Measurements from ENCODE around the gene PRC1.
"Not testable (repeated sequence)": the region's sequence is repeated elsewhere in the genome, so short reads cannot be mapped to it uniquely, and the experiment has no call there.

The PRC1 gene

GRCh38 chr15:90934949-90935751 is 59.2 kb downstream of the PRC1 start, which contains the start of gene UNC45A:
Gene UNC45A, plus strand, starts transcription at chr15:90935285. Its CDS starts 40 bp downstream, at chr15:90935325.
- Histone ChIP-seq H3K9ac (ENCODE audit: low read depth, low read length) (no peak within 1 kb of the TSS), H3K9me3 (ENCODE audit: control insufficient read depth, insufficient read depth, low read length) (no peaks in the 10 kb centered on the region), H3K36me3 (ENCODE audit: control insufficient read depth, insufficient read depth, low read length) (peaks cover 12% of the 10 kb centered on the region), H3K4me1 (ENCODE audit: control insufficient read depth, insufficient read depth, low read length) (peaks cover 14% of the 10 kb centered on the region), H3K27me3 (ENCODE audit: control insufficient read depth, insufficient read depth, low read length) (peaks cover 10% of the 10 kb centered on the region), H3K4me3 (ENCODE audit: low read depth, low read length) (peak within 1 kb of the TSS; percentile 79)

- H3K9ac ChIP-seq (ENCODE audit: low read depth, low read length) = no peak overlapping the region
- H3K4me1 ChIP-seq (ENCODE audit: control insufficient read depth, insufficient read depth, low read length) = peaks cover 14% of the 10 kb centered on the region
- peaks cover 10% of the 10 kb centered on the region for H3K27me3 ChIP-seq (ENCODE audit: control insufficient read depth, insufficient read depth, low read length)
- no peaks in the 10 kb centered on the region for H3K9me3 ChIP-seq (ENCODE audit: control insufficient read depth, insufficient read depth, low read length)
- H3K4me3 ChIP-seq (ENCODE audit: low read depth, low read length) = peak overlapping the region; percentile 79
- peaks cover 8% of the 10 kb centered on the region for H3K36me3 ChIP-seq (ENCODE audit: control insufficient read depth, insufficient read depth, low read length)
These were observed 59.9 kb downstream of the PRC1 start for GRCh38 chr15:90934256-90934948.

- Histone ChIP-seq H3K4me3 (ENCODE audit: low read depth, low read length) (no peak overlapping the region), H3K9ac (ENCODE audit: low read depth, low read length) (no peak overlapping the region), H3K27me3 (ENCODE audit: control insufficient read depth, insufficient read depth, low read length) (peaks cover 10% of the 10 kb centered on the region), H3K4me1 (ENCODE audit: control insufficient read depth, insufficient read depth, low read length) (peaks cover 14% of the 10 kb centered on the region), H3K9me3 (ENCODE audit: control insufficient read depth, insufficient read depth, low read length) (no peaks in the 10 kb centered on the region), H3K36me3 (ENCODE audit: control insufficient read depth, insufficient read depth, low read length) (peaks cover 1% of the 10 kb centered on the region)
These were observed 61.0 kb downstream of the PRC1 start for GRCh38 chr15:90933301-90933700.

GRCh38 chr15:90932660-90932991 is 61.7 kb downstream of the PRC1 start:
- H3K9ac ChIP-seq (ENCODE audit: low read depth, low read length) = no peak overlapping the region
- no peaks in the 10 kb centered on the region for H3K9me3 ChIP-seq (ENCODE audit: control insufficient read depth, insufficient read depth, low read length)
- no peak overlapping the region for H3K4me3 ChIP-seq (ENCODE audit: low read depth, low read length)
- H3K36me3 ChIP-seq (ENCODE audit: control insufficient read depth, insufficient read depth, low read length) = no peaks in the 10 kb centered on the region
- H3K4me1 ChIP-seq (ENCODE audit: control insufficient read depth, insufficient read depth, low read length) = peaks cover 14% of the 10 kb centered on the region
- H3K27me3 ChIP-seq (ENCODE audit: control insufficient read depth, insufficient read depth, low read length) = peaks cover 10% of the 10 kb centered on the region

- Histone ChIP-seq H3K9me3 (ENCODE audit: control insufficient read depth, insufficient read depth, low read length) (no peaks in the 10 kb centered on the region), H3K4me3 (ENCODE audit: low read depth, low read length) (peak within 1 kb of the TSS; percentile 83), H3K4me1 (ENCODE audit: control insufficient read depth, insufficient read depth, low read length) (peaks cover 14% of the 10 kb centered on the region), H3K9ac (ENCODE audit: low read depth, low read length) (no peak within 1 kb of the TSS), H3K27me3 (ENCODE audit: control insufficient read depth, insufficient read depth, low read length) (peaks cover 10% of the 10 kb centered on the region), H3K36me3 (ENCODE audit: control insufficient read depth, insufficient read depth, low read length) (no peaks in the 10 kb centered on the region)
These were observed 62.3 kb downstream of the PRC1 start, which contains the start of gene HDDC3 for GRCh38 chr15:90931828-90932659. Gene HDDC3, minus strand, starts transcription at chr15:90932549. Its CDS starts 9 bp downstream, at chr15:90932540.

- no peak overlapping the region for H3K9ac ChIP-seq (ENCODE audit: low read depth, low read length)
- peaks cover 10% of the 10 kb centered on the region for H3K27me3 ChIP-seq (ENCODE audit: control insufficient read depth, insufficient read depth, low read length)
- H3K4me3 ChIP-seq (ENCODE audit: low read depth, low read length) = peak overlapping the region; percentile 83
- H3K9me3 ChIP-seq (ENCODE audit: control insufficient read depth, insufficient read depth, low read length) = no peaks in the 10 kb centered on the region
- no peaks in the 10 kb centered on the region for H3K36me3 ChIP-seq (ENCODE audit: control insufficient read depth, insufficient read depth, low read length)
- peaks cover 10% of the 10 kb centered on the region for H3K4me1 ChIP-seq (ENCODE audit: control insufficient read depth, insufficient read depth, low read length)
These were observed 62.8 kb downstream of the PRC1 start for GRCh38 chr15:90931575-90931827.

- H3K4me1 ChIP-seq (ENCODE audit: control insufficient read depth, insufficient read depth, low read length) = peaks cover 6% of the 10 kb centered on the region
These were observed 63.3 kb downstream of the PRC1 start for GRCh38 chr15:90930861-90931574.

GRCh38 chr15:90929246-90930019 is 64.9 kb downstream of the PRC1 start:
- Histone ChIP-seq H3K9ac (ENCODE audit: low read depth, low read length) (no peak overlapping the region), H3K4me3 (ENCODE audit: low read depth, low read length) (no peak overlapping the region), H3K27me3 (ENCODE audit: control insufficient read depth, insufficient read depth, low read length) (peaks cover 10% of the 10 kb centered on the region), H3K4me1 (ENCODE audit: control insufficient read depth, insufficient read depth, low read length) (peaks cover 6% of the 10 kb centered on the region), H3K36me3 (ENCODE audit: control insufficient read depth, insufficient read depth, low read length) (no peaks in the 10 kb centered on the region), H3K9me3 (ENCODE audit: control insufficient read depth, insufficient read depth, low read length) (no peaks in the 10 kb centered on the region)

More at GRCh38 chr15:90930861-90931574, 63.3 kb downstream of the PRC1 start:
- H3K9me3 ChIP-seq (ENCODE audit: control insufficient read depth, insufficient read depth, low read length) = no peaks in the 10 kb centered on the region
- no peaks in the 10 kb centered on the region for H3K36me3 ChIP-seq (ENCODE audit: control insufficient read depth, insufficient read depth, low read length)
- H3K9ac ChIP-seq (ENCODE audit: low read depth, low read length) = no peak overlapping the region
- H3K4me3 ChIP-seq (ENCODE audit: low read depth, low read length) = no peak overlapping the region
- peaks cover 10% of the 10 kb centered on the region for H3K27me3 ChIP-seq (ENCODE audit: control insufficient read depth, insufficient read depth, low read length)

- not testable (repeated sequence) for H3K9ac ChIP-seq (ENCODE audit: low read depth, low read length); H3K4me3 ChIP-seq (ENCODE audit: low read depth, low read length); H3K27me3 ChIP-seq (ENCODE audit: control insufficient read depth, insufficient read depth, low read length); H3K9me3 ChIP-seq (ENCODE audit: control insufficient read depth, insufficient read depth, low read length); H3K4me1 ChIP-seq (ENCODE audit: control insufficient read depth, insufficient read depth, low read length); H3K36me3 ChIP-seq (ENCODE audit: control insufficient read depth, insufficient read depth, low read length)
These were observed 66.2 kb downstream of the PRC1 start for GRCh38 chr15:90928106-90928505.

GRCh38 chr15:90926766-90927165 is 67.6 kb downstream of the PRC1 start:
- not testable (repeated sequence) for H3K9ac ChIP-seq (ENCODE audit: low read depth, low read length); H3K4me3 ChIP-seq (ENCODE audit: low read depth, low read length); H3K9me3 ChIP-seq (ENCODE audit: control insufficient read depth, insufficient read depth, low read length); H3K4me1 ChIP-seq (ENCODE audit: control insufficient read depth, insufficient read depth, low read length); H3K36me3 ChIP-seq (ENCODE audit: control insufficient read depth, insufficient read depth, low read length); H3K27me3 ChIP-seq (ENCODE audit: control insufficient read depth, insufficient read depth, low read length)

GRCh38 chr15:90924375-90924774 is 70.0 kb downstream of the PRC1 start:
- H3K36me3 ChIP-seq (ENCODE audit: control insufficient read depth, insufficient read depth, low read length) = peaks cover 7% of the 10 kb centered on the region
- H3K27me3 ChIP-seq (ENCODE audit: control insufficient read depth, insufficient read depth, low read length) = no peaks in the 10 kb centered on the region
- H3K4me3 ChIP-seq (ENCODE audit: low read depth, low read length) = no peak overlapping the region
- H3K9ac ChIP-seq (ENCODE audit: low read depth, low read length) = no peak overlapping the region
- H3K9me3 ChIP-seq (ENCODE audit: control insufficient read depth, insufficient read depth, low read length) = no peaks in the 10 kb centered on the region
- no peaks in the 10 kb centered on the region for H3K4me1 ChIP-seq (ENCODE audit: control insufficient read depth, insufficient read depth, low read length)

Measured in iPS-15b (cell line).